NCI-H1694 treated with DMSO at 0.1 percent for 48 hours (cell line): ENCODE results near the gene ALAD.
A peak's percentile ranks its signal among the peaks of the same experiment; 100 is the strongest.
"Not testable (repeated sequence)": the region's sequence is repeated elsewhere in the genome, so short reads cannot be mapped to it uniquely, and the experiment has no call there.

Experiments used
- DNase-seq: peaks from one replicate; lab custom pipeline; 2025; lab: John Stamatoyannopoulos, UW

ALAD gene

DNA sequence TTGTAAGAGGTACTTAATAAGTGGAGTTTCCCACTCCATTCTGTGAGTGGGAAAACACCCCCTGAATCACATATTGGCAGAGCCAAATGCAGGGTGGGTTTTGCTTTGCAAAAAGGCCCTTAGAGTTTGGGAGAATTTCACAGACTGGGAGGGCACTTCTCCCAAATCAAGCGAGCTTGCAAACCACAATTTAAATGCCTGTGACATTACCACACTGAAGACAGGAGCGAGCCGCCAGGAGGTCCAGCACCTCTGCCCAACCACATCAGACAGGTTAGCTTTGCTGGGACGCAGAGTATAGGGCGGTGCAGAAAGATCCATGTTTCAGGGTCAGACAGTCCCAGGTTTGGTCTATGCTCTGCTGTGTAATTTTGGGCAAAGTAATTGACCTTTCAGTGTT is 2.3 kb downstream of the ALAD start:
- DNase-seq = no peak

- DNase-seq = no peak
Observed at GRCh38 chr9:113397203-113397631, 3.9 kb downstream of the ALAD start.

DNA sequence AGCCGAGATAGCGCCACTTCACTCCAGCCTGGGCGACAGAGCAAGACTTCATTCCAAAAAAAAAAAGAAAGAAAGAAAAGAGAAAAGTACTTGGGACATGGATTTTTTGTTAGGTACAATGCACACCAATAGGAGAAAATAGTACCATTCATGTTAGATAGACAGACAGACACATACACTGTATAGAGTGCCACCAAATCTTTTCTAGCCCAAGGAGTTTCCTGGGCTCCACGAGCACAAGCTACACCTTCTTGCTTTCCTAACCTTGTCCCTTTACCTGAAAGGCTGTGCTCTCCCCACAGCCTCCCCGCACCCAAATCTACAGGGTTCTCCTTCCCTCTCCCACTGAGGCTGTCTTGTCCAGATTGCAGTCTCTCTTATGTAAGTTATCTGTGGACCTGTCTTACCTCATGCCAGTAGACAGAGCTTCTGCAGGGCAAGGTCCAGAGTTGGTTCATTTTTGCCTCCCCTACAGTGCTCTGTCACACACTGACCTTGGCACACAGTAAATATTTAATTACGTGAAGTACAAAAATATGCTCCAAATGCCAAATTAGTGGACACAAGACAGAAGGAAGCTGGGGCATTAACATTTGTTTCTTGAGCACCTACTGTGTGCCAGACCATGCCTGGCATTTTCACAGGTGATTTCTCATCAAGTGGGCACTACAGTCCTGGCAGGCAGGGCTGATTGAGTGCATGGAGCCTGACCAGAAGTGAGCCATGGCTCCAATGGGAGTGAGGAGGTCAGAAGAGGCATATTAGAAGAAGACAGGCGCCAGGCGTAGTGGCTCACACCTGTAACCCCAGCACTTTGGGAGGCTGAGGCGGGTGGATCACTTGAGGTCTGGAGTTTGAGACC is 5.9 kb downstream of the ALAD start:
- DNase-seq = no peak

GRCh38 chr9:113393281-113393680 is 7.8 kb downstream of the ALAD start:
- no peak for DNase-seq

DNA sequence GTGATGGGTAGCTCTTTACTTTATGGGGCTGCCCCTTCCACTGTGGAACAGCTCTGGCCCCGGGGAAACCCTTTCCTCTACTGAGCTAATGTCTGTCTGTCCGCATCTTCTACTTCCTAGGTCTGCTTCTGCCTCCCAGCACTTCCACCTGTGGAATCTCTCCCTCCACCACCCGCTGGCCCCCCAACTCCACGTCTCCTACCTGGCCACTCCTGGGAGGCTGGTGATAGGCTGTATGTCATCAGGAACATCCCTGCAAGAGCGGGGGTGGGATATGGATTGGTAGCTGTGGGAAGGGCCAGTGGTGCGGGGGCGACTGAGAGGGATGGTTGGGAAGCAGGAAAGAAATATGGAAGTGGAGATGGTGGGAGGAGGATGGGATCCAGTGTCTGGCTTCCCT is 9.2 kb downstream of the ALAD start:
- no peak for DNase-seq

DNA sequence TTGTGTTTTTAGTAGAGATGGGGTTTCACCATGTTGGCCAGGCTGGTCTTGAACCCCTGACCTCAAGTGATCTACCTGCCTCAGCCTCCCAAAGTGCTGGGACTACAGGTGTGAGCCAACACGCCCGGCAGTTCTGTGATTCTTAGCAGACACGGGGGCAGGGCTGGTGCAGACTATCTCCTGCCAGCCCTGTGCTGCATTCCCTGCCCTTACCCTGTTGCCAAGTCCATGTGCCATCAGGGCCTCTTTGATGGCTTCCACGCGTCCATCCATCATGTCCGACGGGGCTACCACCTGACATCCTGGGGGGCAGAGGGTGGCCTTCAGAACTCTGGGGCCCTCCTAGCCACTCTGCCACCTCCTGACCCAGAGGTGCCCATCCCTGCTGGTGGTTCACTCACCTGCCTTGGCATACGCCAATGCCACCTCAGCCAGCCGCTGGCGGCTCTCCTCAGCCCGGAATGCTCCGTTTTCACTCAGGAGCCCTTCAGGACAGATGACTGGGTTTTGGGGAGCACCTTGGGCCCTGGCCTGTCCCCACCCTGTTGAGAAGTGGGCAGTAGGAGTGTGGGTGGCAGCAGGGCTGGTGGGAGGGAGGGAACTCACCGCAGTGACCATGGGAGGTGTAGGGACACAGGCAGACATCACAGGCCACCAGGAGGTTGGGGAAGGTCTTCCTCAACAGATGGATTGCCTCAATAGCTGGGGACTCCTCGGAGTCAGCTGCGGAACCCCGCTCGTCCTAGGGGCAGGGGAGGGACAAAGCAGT is 10.7 kb downstream of the ALAD start:
- DNase-seq = no peak

GRCh38 chr9:113389451-113389850 is 11.6 kb downstream of the ALAD start:
- DNase-seq = no peak

DNA sequence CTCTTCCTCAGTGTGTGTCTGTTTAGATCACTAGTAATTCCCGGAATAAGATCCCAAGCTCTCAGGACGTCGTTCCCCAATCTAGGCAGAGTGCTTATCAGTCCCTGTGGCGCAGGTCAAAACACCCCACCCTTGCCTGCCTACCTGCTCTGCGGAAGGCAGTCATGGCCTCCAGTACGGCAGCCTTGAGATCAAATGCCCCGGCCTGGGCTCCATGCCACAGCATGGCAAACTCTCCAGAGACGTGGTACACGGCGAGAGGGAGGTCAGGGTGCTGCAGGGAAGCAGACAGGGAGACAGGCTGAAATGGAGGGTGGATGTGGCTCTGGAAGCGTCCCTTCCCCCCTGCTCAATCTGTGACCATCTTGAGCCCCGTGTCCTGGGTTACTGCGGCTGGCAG is 12.3 kb downstream of the ALAD start:
- DNase-seq = no peak

GRCh38 chr9:113387560-113388230 is 13.4 kb downstream of the ALAD start:
- DNase-seq = no peak

- DNase-seq = no peak
Observed at GRCh38 chr9:113386571-113387393, 14.3 kb downstream of the ALAD start.

DNA sequence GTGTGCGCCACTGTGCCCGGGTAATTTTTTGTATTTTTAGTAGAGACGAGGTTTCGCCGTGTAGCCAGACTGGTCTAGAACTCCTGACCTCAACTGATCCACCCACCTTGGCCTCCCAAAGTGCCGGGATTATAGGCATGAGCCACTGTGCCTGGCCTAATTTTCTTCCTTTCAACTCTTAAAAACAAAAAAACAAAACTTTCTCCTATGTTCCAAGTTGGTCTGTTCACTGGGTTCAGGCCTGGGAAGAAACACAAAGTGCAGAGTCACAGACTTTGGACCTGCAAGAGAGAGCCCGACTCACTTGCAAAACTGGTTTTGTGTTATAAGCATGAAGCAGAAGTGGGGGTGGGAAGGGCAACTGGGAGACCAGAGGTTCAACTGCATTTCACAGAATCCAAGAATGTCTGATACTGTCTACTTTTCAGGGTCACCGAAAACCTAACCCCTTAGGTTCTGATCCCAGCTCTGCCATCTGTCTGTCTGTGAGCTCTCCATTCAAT is 19.1 kb downstream of the ALAD start:
- DNase-seq = no peak

DNA sequence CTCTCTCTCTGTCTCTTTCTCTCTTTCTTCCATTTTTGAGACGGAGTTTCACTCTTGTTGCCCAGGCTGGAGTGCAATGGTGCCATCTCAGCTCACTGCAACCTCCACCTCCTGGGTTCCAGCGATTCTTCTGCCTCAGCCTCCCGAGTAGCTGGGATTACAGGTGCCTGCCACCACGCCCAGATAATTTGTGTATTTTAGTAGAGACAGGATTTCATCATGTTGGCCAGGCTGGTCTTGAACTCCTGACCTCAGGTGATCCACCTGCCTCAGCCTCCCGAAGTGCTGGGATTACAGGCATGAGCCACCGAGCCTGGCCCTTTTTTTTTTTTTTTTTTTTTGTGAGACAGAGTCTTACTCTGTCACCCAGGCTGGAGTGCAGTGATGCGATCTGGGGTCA is 19.6 kb downstream of the ALAD start:
- DNase-seq = not testable (repeated sequence)

- DNase-seq = no peak
Observed at GRCh38 chr9:113380869-113381378, 20.2 kb downstream of the ALAD start.

DNA sequence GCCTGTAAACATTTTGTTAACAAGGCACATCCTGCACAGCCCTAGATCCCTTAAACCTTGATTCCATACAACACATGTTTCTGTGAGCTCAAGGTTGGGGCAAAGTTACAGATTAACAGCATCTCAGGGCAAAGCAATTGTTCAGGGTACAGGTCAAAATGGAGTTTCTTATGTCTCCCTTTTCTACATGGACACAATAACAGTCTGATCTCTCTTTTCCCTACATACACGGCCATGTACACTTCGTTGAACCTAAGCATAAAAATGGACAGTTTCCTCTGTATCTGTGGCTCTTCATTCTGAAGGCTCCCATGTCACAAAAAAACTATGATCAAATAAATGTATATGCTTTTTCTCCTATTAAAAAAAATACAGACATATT is 21.3 kb downstream of the ALAD start:
- DNase-seq = not testable (repeated sequence)

GRCh38 chr9:113379094-113379828 is 21.8 kb downstream of the ALAD start:
- DNase-seq = not testable (repeated sequence)

GRCh38 chr9:113376634-113377567 is 24.2 kb downstream of the ALAD start, which contains the start of gene HDHD3:
HDHD3 (minus strand) TSS chr9:113376986; CDS start chr9:113374354, 2,632 bp downstream.
- DNase-seq = peak; percentile 34

DNA sequence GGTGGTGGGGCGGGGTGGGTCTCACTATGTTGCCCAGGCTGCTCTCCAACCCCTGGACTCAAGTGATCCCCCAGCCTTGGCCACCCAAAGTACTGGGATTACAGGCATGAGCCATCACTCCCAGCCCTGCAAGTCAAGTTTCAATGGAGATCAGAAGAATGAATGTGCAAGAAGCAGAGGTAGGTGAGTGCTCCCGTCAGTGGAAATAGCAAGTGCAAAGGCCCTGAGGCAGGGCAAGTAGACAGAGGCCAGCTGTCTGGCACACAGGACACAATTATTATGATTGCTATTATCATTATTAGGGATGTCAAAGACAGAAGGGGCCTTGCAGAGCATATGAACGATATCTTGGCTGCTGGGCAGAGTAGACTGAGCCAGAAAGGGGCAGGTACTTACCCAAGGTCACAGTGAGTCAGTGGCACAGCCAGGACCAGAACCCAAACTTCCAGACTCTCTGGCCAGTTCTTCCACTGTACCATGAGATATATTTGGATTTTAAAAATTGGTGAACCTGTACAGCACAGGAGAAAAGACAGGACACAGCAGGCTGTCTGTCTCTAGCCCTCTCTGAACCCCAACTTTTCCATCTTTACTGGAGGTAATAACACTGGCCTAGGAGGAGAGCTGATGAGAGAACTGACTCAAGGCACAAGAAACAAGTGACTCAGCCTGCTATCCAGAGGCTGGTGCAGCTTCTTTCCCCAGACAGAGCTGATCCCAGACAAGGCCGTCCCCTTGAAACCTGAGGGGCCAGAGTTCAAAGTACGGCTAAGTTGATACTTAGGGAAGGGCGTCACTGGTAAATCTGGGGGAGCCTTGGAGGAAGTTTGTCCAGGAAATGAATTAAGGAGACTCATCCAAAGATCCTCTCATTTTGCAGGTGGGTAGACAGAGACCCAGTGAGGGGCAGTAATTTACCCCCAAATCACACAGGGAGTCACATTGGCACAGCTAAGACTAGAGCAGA is 25.7 kb downstream of the ALAD start:
- DNase-seq = no peak
